Left lung (tissue), 10 donors: ENCODE results near the gene FBXL7. TPM values are rescaled to one million over a fixed set of nuclear protein-coding genes. Genes with fewer than 3 reads are reported as not detected.

Experiments used
- ATAC-seq: fragments of 200-7000 bp; cut with Tn5 transposase; one replicate; pipeline ENCODE4 v1.9.1; 2020; ENCODE audit warnings: moderate library complexity
- DNase-seq, 4 donors: peaks; one replicate each; pipeline ENCODE4 v3.0.0-alpha.2; 2013 to 2020
- H3K27ac ChIP-seq, 2 donors: fragments of 200-600 bp; sonication (generic) in 1 of 2; one replicate each; pipeline versions ENCODE4 v1.5.0 to v1.8.0; 2020 to 2021
- H3K27me3 ChIP-seq, 2 donors: fragments of 200-600 bp; sonication (generic) in 1 of 2; one replicate each; pipeline versions ENCODE4 v1.5.0 to v1.8.0; 2020 to 2021
- H3K36me3 ChIP-seq, 2 donors: fragments of 200-600 bp; sonication (generic) in 1 of 2; one replicate each; pipeline versions ENCODE4 v1.5.0 to v1.8.0; 2020 to 2021
- H3K4me1 ChIP-seq, 2 donors: fragments of 200-600 bp; one replicate each; pipeline ENCODE4 v1.8.0; 2021
- H3K4me3 ChIP-seq, 2 donors: fragments of 200-600 bp; sonication (generic) in 1 of 2; one replicate each; pipeline versions ENCODE4 v1.5.0 to v1.8.0; 2020 to 2021; ENCODE audit warnings: mild to moderate bottlenecking in 1 of 2
- H3K9me3 ChIP-seq, 2 donors: fragments of 200-600 bp; sonication (generic) in 1 of 2; one replicate each; pipeline versions ENCODE4 v1.5.0 to v1.8.0; 2020 to 2021
- intact Hi-C, 2 donors: fragments of 100-400 bp; cut with DNase I; formaldehyde crosslinking; loops; one replicate each; pipeline versions ENCODE4 v1.11.2 to v1.14.2; 2022
- polyA plus RNA-seq, 6 donors: library from polyadenylated mRNA; unstranded; fragments of 120-200 nt; gene quantifications; one replicate each; pipeline ENCODE4 v1.2.1, GENCODE V29; 2013; ENCODE audit not compliant: insufficient read length in 6 of 6
- total RNA-seq, 2 donors: library from RNA; stranded (reverse); fragmentation: NEBNext Ultra II Directional; extraction: Animal tissue kit (Norgen Biotek cat#: 25700); gene quantifications; one replicate each; pipeline ENCODE4 v1.2.1, GENCODE V29; 2021
- TF ChIP-seq, protein P1 (sequence below), 2 donors: fragments of 200-600 bp; sonication (generic) in 1 of 2; IDR thresholded peaks; one replicate each; pipeline versions ENCODE4 v1.5.0 to v1.8.0; 2021; ENCODE audit warnings: antibody characterized with exemption in 2 of 2
- donor health status: DM: no; HTN: yes; CAD: no.
- donor health status: DM: no; HTN: no; CAD: no.

The FBXL7 gene
- total and polyA plus RNA-seq, 8 donors = 12.0 to 32.4 (median 28.1) TPM

DNA sequence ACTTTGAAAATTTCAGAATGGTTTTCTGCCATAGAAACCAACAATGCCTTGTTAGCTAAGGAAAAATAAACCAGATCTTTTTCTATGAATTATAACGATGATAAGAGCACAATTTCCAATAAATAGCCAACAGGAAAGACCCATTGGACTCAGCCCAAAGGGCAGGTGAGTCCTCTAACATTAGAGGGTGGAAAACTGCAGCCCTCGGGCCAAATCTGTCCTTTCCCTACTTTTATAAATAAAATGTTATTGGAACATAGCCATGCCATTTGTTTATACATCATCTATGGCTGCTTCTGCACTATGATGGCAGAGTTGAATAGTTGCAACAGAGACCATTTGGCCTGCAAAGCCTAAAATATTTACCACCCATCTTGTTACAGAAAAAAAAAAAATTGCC lies 296.1 kb downstream of the FBXL7 start:
- TF ChIP-seq, protein P1, sequence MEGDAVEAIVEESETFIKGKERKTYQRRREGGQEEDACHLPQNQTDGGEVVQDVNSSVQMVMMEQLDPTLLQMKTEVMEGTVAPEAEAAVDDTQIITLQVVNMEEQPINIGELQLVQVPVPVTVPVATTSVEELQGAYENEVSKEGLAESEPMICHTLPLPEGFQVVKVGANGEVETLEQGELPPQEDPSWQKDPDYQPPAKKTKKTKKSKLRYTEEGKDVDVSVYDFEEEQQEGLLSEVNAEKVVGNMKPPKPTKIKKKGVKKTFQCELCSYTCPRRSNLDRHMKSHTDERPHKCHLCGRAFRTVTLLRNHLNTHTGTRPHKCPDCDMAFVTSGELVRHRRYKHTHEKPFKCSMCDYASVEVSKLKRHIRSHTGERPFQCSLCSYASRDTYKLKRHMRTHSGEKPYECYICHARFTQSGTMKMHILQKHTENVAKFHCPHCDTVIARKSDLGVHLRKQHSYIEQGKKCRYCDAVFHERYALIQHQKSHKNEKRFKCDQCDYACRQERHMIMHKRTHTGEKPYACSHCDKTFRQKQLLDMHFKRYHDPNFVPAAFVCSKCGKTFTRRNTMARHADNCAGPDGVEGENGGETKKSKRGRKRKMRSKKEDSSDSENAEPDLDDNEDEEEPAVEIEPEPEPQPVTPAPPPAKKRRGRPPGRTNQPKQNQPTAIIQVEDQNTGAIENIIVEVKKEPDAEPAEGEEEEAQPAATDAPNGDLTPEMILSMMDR (IDR thresholded peaks at IDR 0.05) = no peak
- Histone ChIP-seq H3K27ac (no peak overlapping the region), H3K4me1 (peaks cover 0 to 6% of the 10 kb centered on the region in 2 donors), H3K4me3 (no peak overlapping the region), H3K9me3 (no peaks in the 10 kb centered on the region), H3K27me3 (no peaks in the 10 kb centered on the region), H3K36me3 (no peaks in the 10 kb centered on the region)
- intact Hi-C loops = no loop called here
- DNase-seq = no peak
- ATAC-seq = no peak

GRCh38 chr5:15796557-15796956 lies 296.6 kb downstream of the FBXL7 start:
- H3K9me3 ChIP-seq = no peaks in the 10 kb centered on the region
- ATAC-seq (no peak), DNase-seq (no peak)
- H3K36me3 ChIP-seq = no peaks in the 10 kb centered on the region
- no peak overlapping the region for H3K27ac ChIP-seq
- no peak overlapping the region for H3K4me3 ChIP-seq
- intact Hi-C loops = no loop called here
- H3K27me3 ChIP-seq = no peaks in the 10 kb centered on the region
- TF ChIP-seq, protein P1 (IDR thresholded peaks at IDR 0.05) = no peak
- peaks cover 0 to 6% of the 10 kb centered on the region in 2 donors for H3K4me1 ChIP-seq

DNA sequence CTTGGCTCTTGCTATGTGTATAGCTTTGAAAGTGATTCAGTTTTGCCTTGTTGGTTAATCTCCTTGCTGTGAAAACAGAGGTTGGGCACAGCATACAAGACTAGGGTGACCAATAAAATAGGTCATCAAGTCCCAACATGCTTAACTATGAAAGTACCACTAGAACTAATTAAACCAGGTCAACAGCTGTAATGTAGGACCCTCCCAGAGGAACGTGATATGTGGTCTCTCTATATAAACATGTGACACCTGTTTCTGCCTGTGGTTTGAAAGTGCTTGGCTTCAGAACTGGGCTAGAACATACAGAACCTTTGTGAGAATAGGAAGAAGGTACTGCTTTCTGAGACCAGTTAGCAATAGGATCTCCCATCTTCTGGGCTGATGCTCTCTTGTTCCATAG lies 297.1 kb downstream of the FBXL7 start:
- Histone ChIP-seq H3K27ac (no peak overlapping the region), H3K27me3 (no peaks in the 10 kb centered on the region), H3K9me3 (no peaks in the 10 kb centered on the region), H3K36me3 (no peaks in the 10 kb centered on the region), H3K4me1 (peaks cover 0 to 6% of the 10 kb centered on the region in 2 donors), H3K4me3 (no peak overlapping the region)
- TF ChIP-seq, protein P1 (IDR thresholded peaks at IDR 0.05) = no peak
- intact Hi-C loops = no loop called here
- DNase-seq (no peak), ATAC-seq (no peak)

DNA sequence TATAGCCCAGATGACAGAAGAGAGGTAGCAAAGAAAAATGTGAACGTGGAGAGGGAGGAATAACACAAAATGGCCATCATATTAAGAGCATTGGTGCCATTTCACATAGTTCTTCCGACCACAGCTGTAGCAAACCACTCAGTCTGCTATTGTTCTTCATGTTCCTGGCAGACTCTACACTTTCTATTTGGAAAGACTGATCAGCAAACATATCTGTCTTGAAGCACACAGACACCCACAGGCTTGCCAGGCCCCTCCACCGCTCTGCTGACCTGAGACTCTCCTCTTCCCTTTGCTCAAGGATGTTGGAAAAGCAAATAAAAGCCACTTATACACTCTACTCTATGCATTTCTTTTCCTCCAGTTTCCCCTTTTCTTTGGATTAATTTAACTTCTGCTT lies 298.0 kb downstream of the FBXL7 start:
- ATAC-seq (peak; percentile 84), DNase-seq (peak in 1 of 4 donors; percentile 52)
- intact Hi-C loops = no loop called here
- Histone ChIP-seq H3K4me3 (no peak overlapping the region), H3K36me3 (no peaks in the 10 kb centered on the region), H3K9me3 (no peaks in the 10 kb centered on the region), H3K4me1 (peaks cover 0 to 6% of the 10 kb centered on the region in 2 donors), H3K27ac (no peak overlapping the region), H3K27me3 (no peaks in the 10 kb centered on the region)
- TF ChIP-seq, protein P1 (IDR thresholded peaks at IDR 0.05) = no peak

- H3K27me3 ChIP-seq = no peaks in the 10 kb centered on the region
- peaks cover 0 to under 1% of the 10 kb centered on the region in 2 donors for H3K9me3 ChIP-seq
- intact Hi-C loops = no loop called here
- H3K4me3 ChIP-seq = no peak overlapping the region
- ATAC-seq (no peak), DNase-seq (no peak)
- no peak overlapping the region for H3K27ac ChIP-seq
- TF ChIP-seq, protein P1 (IDR thresholded peaks at IDR 0.05) = no peak
- no peaks in the 10 kb centered on the region for H3K36me3 ChIP-seq
- peaks cover 0 to 6% of the 10 kb centered on the region in 2 donors for H3K4me1 ChIP-seq
Observed at GRCh38 chr5:15799014-15799413, 299.0 kb downstream of the FBXL7 start.
